K562 (cell line): ENCODE results near the gene SNX30. TPM values are rescaled to one million over a fixed set of nuclear protein-coding genes. Genes with fewer than 3 reads are reported as not detected.

Experiments used
- ATAC-seq: fragments of 200-7000 bp; cut with Tn5 transposase; 3 replicates; pipeline ENCODE4 v1.9.1; 2020; ENCODE audit warnings: moderate library complexity
- BruUV-seq: library from RNA; stranded (reverse); fragments of 400-500 nt; replicated peaks from 2 replicates; lab custom pipeline; 2021; lab: Mats Ljungman, UMichigan
- CTCF ChIA-PET: fragments of 300-600 bp; formaldehyde crosslinking; extraction: SDS; loops from one replicate; lab custom pipeline; 2021; ENCODE audit warnings: low intra/inter-chr PET ratio; lab: Yijun Ruan, JAX
- POLR2A ChIA-PET: fragments of 300-600, 350-650 bp; sonication (Branson Sonifier 250); formaldehyde crosslinking; extraction: SDS; loops from one replicate; lab custom pipeline; 2021; ENCODE audit warnings: antibody characterized with exemption, inconsistent platforms; lab: Yijun Ruan, JAX
- DNase-seq, 4 experiments: peaks; one replicate each; pipeline versions ENCODE4 v3.0.0 to v3.0.0-alpha.2; 2011 to 2018; ENCODE audit warnings: low spot score in 3 of 4, mixed read lengths in 3 of 4; ENCODE audit errors: extremely low read depth in 1 of 4
- FAIRE-seq: peaks from 2 replicates; lab custom pipeline; 2011; peaks lifted over from hg19 to GRCh38; lab: Jason Lieb, UNC
- H2AFZ ChIP-seq: 2 replicates; pipeline ENCODE4 v1.6.0; 2011; ENCODE audit warnings: low read depth, low read length, control low read depth, inconsistent platforms
- H3K27ac ChIP-seq: fragments of 200-600 bp; 3 replicates; pipeline ENCODE4 v1.8.0; 2011; ENCODE audit warnings: low read depth, mild to moderate bottlenecking, control low read depth, inconsistent platforms, low read length, moderate library complexity, mixed read lengths; ENCODE audit errors: extremely low read depth
- H3K27me3 ChIP-seq, 2 experiments: fragments of 300-600 bp in 1 of 2; 2 replicates in 1 of 2; 3 replicates in 1 of 2; pipeline versions ENCODE4 v1.6.0 to v1.8.0; 2011; ENCODE audit warnings: inconsistent platforms in 2 of 2, low read length in 2 of 2, mild to moderate bottlenecking in 1 of 2, mixed read lengths in 1 of 2, moderate library complexity in 1 of 2; ENCODE audit not compliant: control insufficient read depth in 2 of 2, insufficient read depth in 2 of 2
- H3K36me3 ChIP-seq: fragments of 300-600 bp; 3 replicates; pipeline ENCODE4 v1.8.0; 2011; ENCODE audit warnings: mild to moderate bottlenecking, low read length, inconsistent platforms; ENCODE audit not compliant: control insufficient read depth, insufficient read depth
- H3K4me1 ChIP-seq, 2 experiments: fragments of 200-600 bp in 1 of 2; replicated peaks in 1 of 2; 2 replicates in 1 of 2; 3 replicates in 1 of 2; pipeline versions ENCODE4 v1.5.1 to v1.8.0; 2011; ENCODE audit warnings: inconsistent platforms in 2 of 2, low read length in 2 of 2, mild to moderate bottlenecking in 1 of 2, mixed read lengths in 1 of 2, moderate library complexity in 1 of 2; ENCODE audit not compliant: control insufficient read depth in 2 of 2, insufficient read depth in 2 of 2
- H3K4me2 ChIP-seq: 2 replicates; pipeline ENCODE4 v1.6.1; 2011; ENCODE audit warnings: low read length, control low read depth, inconsistent platforms, mixed read lengths; ENCODE audit not compliant: insufficient read depth
- H3K4me3 ChIP-seq: fragments of 200-600 bp; sonication (generic), shearing (Covaris generic); 2 replicates; pipeline ENCODE4 v1.5.1; 2016; ENCODE audit warnings: control low read depth, inconsistent platforms
- H3K79me2 ChIP-seq: fragments of 200-600 bp; 3 replicates; pipeline ENCODE4 v1.8.0; 2011; ENCODE audit warnings: low read length, inconsistent platforms; ENCODE audit not compliant: control insufficient read depth, insufficient read depth
- H3K9ac ChIP-seq, 2 experiments: 2 replicates each; pipeline versions ENCODE4 v1.6.0 to v1.6.1; 2011; ENCODE audit warnings: low read depth in 2 of 2, low read length in 2 of 2, control low read depth in 1 of 2, inconsistent platforms in 1 of 2, mild to moderate bottlenecking in 1 of 2, mixed read lengths in 1 of 2; ENCODE audit not compliant: insufficient read depth in 1 of 2
- H3K9me1 ChIP-seq: one replicate; pipeline ENCODE4 v1.6.0; 2011; ENCODE audit warnings: inconsistent platforms, mild to moderate bottlenecking, low read length, moderate library complexity; ENCODE audit not compliant: control insufficient read depth, insufficient read depth
- H3K9me3 ChIP-seq: replicated peaks from 2 replicates; pipeline ENCODE4 v1.5.1; 2011; ENCODE audit warnings: low read depth, low read length, inconsistent platforms; ENCODE audit not compliant: control insufficient read depth, insufficient read depth
- H4K20me1 ChIP-seq: replicated peaks from 2 replicates; pipeline ENCODE4 v1.6.1; 2011; ENCODE audit warnings: low read length, inconsistent platforms, mixed read lengths; ENCODE audit not compliant: control insufficient read depth, insufficient read depth
- ELF1 ChIP-seq: fragments of 200-800 bp; sonication (Bioruptor generic); IDR thresholded peaks from 2 replicates; pipeline ENCODE4 v1.6.1; 2016; ENCODE audit warnings: missing genetic modification characterization, missing compliant biosample characterization
- ESRRB ChIP-seq: fragments of 250-450 bp; sonication (Bioruptor Pico); IDR thresholded peaks from 2 replicates; pipeline ENCODE4 v1.5.0; 2020; ENCODE audit warnings: mild to moderate bottlenecking, moderate library complexity, borderline replicate concordance
- FIP1L1 ChIP-seq: fragments of 200-400 bp; formaldehyde crosslinking; IDR thresholded peaks from 2 replicates; pipeline ENCODE4 v1.6.1; 2018; ENCODE audit warnings: mild to moderate bottlenecking, low read depth, low read length; ENCODE audit not compliant: poor library complexity, severe bottlenecking
- MAFG ChIP-seq: fragments of 450-650 bp; conservative IDR thresholded peaks from 2 replicates; pipeline ENCODE4 v1.6.1; 2016; ENCODE audit warnings: missing genetic modification characterization, missing compliant biosample characterization
- MEIS2 ChIP-seq: fragments of 450-650 bp; IDR thresholded peaks from 2 replicates; pipeline ENCODE4 v1.6.1; 2014; ENCODE audit warnings: mild to moderate bottlenecking; ENCODE audit not compliant: partially characterized antibody
- MYNN ChIP-seq, 2 experiments: sonication (generic); formaldehyde crosslinking in 1 of 2; IDR thresholded peaks; 2 replicates each; pipeline versions ENCODE4 v1.5.0 to v1.6.1; 2016 to 2020; ENCODE audit warnings: antibody characterized with exemption in 1 of 2, missing genetic modification reagents in 1 of 2
- NCOA6 ChIP-seq: fragments of 450-650 bp; IDR thresholded peaks from 2 replicates; pipeline ENCODE4 v1.6.1; 2017; ENCODE audit warnings: mild to moderate bottlenecking
- PPARD ChIP-seq: fragments of 250-450 bp; sonication (Bioruptor Pico); IDR thresholded peaks from 2 replicates; pipeline ENCODE4 v1.8.0; 2022; ENCODE audit warnings: inconsistent platforms, mild to moderate bottlenecking, moderate library complexity
- PTTG1 ChIP-seq: fragments of 450-650 bp; IDR thresholded peaks from 2 replicates; pipeline ENCODE4 v1.6.1; 2016; ENCODE audit warnings: low read depth, mild to moderate bottlenecking, missing genetic modification characterization, missing compliant biosample characterization
- SP1 ChIP-seq: sonication (generic); formaldehyde crosslinking; IDR thresholded peaks from 2 replicates; pipeline ENCODE4 v1.8.1; 2022; ENCODE audit warnings: mild to moderate bottlenecking, missing genetic modification reagents
- ZKSCAN3 ChIP-seq: fragments of 250-450 bp; sonication (Bioruptor Pico); IDR thresholded peaks from 2 replicates; pipeline ENCODE4 v1.4.0; 2020
- ZNF354B ChIP-seq: fragments of 250-450 bp; sonication (Bioruptor Pico); IDR thresholded peaks from 2 replicates; pipeline ENCODE4 v1.4.0; 2020
- ZNF431 ChIP-seq: sonication (generic); formaldehyde crosslinking; IDR thresholded peaks from 2 replicates; pipeline ENCODE4 v1.8.0; 2022; ENCODE audit warnings: mild to moderate bottlenecking, missing genetic modification reagents
- WGBS: fragments of 100-300 bp; shearing (Covaris generic); methylation state at CpG from one replicate; pipeline ENCODE4 v1.1.6; 2016; ENCODE audit warnings: low coverage, mixed read lengths; ENCODE audit not compliant: insufficient coverage; ENCODE audit errors: missing lambda C conversion rate; 5-methylcytosine and 5-hydroxymethylcytosine counted together
- in situ Hi-C: fragments of 300-500 bp; cut with MboI; formaldehyde crosslinking; loops from 4 replicates; pipeline ENCODE4 v1.15.0; 2018; ENCODE audit warnings: inconsistent platforms, mixed read lengths
- intact Hi-C: fragments of 100-400 bp; cut with micrococcal nuclease; formaldehyde crosslinking; loops from 2 replicates; pipeline ENCODE4 v1.14.2; 2022
- polyA plus RNA-seq, 8 experiments: library from polyadenylated mRNA; depleted of rRNA in 4 of 8; stranded (reverse) in 5 of 8; unstranded in 3 of 8; fragments of >200 nt; fragmentation: Nextera tagmentation in 2 of 8; fragmentation: Illumina TruSeq in 1 of 8; extraction: Ambion mirVana in 2 of 8; extraction: Trizol in 1 of 8; gene quantifications; 2 replicates each; pipeline versions ENCODE4 v1.2.1 to v1.2.3, GENCODE V29; 2011 to 2014; ENCODE audit warnings: inconsistent platforms in 1 of 8, missing spikeins in 1 of 8
- total RNA-seq, 7 experiments: library from RNA; depleted of rRNA in 6 of 7; stranded (reverse); fragments of >200 nt in 6 of 7; fragmentation: Illumina TruSeq in 2 of 7; extraction: Trizol in 2 of 7; gene quantifications; 2 replicates each; pipeline versions ENCODE4 v1.2.1 to v1.2.3, GENCODE V29; 2011 to 2021; ENCODE audit warnings: low replicate concordance in 1 of 7
- TF ChIP-seq, protein P1 (sequence below): sonication (generic); formaldehyde crosslinking; IDR thresholded peaks from 2 replicates; pipeline ENCODE4 v1.8.0; 2023; ENCODE audit warnings: mild to moderate bottlenecking, missing genetic modification reagents

Gene SNX30
- total and polyA plus RNA-seq, 9 of the 15 experiments (the other 6 are each of a cell fraction or from before 2014, with no cell fraction given) = 0.76 to 5.9 (median 3.3) TPM

DNA sequence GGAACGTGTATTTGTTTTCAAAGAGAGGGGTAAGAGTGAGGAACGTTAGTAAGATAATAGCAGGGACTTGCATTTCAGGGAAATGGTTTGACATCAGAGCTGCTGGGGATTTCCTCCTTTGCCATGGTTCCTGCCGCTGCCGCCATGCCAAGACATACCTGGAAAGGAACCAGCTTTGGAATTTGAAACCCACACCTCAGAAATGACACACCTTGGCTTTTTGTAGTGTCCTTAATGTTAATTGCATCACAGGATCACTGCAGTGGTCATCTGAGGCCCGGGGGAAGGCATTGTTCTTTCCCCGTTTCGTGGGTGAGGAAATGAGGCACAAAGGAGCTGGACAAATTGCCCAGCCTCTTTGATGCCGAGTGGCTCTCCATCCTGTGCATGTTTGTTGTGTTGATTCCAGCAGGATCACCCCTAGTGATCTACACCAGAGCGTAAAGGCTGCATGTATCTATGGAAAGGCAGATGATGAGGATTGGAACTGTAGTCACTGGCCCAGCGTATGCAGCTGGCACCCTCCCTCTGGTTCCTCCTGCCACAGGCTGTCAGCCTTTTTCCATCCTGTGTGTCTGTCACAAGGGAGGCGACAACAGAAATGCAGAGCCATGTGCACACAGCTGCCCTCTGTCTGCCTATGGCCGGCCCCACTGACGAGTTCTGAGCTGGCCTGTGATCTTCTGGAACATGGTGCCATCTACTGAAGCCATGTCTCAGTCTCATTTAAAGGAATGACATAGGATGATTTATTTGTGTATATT, 102.4 kb downstream of the SNX30 start:
- H3K27me3 ChIP-seq = no peaks in the 10 kb centered on the region; a peak in 1 of 5 replicates
- 33% methylated on average over 13 of the region's 13 CpGs for WGBS
- BruUV-seq = no TSS peak
- H3K79me2 ChIP-seq = no peaks in the 10 kb centered on the region
- CTCF ChIA-PET = no interaction called here
- no peak overlapping the region for H3K4me2 ChIP-seq
- in situ Hi-C loops = no loop called here
- no peaks in the 10 kb centered on the region for H3K9me3 ChIP-seq
- H3K9me1 ChIP-seq = no peaks in the 10 kb centered on the region
- no peak overlapping the region for H3K27ac ChIP-seq
- POLR2A ChIA-PET = interaction anchor here (0.8 kb wide), 1 partner anchor 40 kb away, joined by 3 read pairs; no protein-coding TSS in a partner anchor
- no peak for DNase-seq
- no peak for FAIRE-seq
- no peak overlapping the region for H3K9ac ChIP-seq
- H3K4me3 ChIP-seq = no peak overlapping the region
- intact Hi-C loops = no loop called here
- no peak for TF ChIP-seq ZKSCAN3 (CRISPR knock-in tag)
- peak; percentile 24 for TF ChIP-seq MEIS2
- H3K4me1 ChIP-seq = peaks cover 0 to 7% of the 10 kb centered on the region in 2 experiments; a peak in 3 of 5 replicates
- no peaks in the 10 kb centered on the region for H3K36me3 ChIP-seq
- no peak overlapping the region for H2AFZ ChIP-seq
- ATAC-seq = no peak; the same call in 2 of the 3 replicates
- no peaks in the 10 kb centered on the region for H4K20me1 ChIP-seq

DNA sequence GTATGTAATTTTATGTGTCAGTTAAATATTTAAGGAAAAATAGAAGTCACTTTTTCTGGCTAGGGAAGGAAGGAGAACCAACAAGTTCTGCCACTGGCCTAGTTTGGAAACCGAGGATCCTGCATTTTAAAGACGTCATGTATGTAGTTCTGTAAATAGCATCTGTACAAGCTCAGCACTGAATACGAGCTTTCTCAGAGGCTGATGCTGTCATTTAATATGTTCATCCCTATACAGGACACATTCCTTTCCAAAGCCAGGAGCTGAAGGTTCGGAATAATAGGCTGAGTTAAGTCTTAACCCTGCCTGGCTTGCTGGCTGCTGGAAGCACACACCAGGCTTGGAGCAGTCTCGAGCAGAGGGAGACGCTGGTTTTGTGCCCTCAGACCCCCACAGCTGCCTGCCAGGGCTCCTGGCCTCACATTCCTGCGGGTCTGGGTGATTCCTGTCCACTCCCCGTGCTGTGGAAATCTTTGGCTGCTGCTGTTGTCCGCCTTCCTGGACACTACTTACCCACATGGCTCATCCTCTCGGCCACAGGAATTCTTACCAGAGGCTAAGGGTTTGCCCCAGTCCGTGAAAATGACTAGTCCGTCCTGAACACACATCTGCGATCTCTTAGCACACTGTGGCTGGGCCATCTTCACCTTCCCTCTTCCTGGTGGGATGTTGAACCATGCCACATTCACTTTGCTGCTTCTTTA, 103.5 kb downstream of the SNX30 start:
- ChIA-PET CTCF (interaction anchor here (0.6 kb wide), 1 partner anchor 1249 kb away, joined by 3 read pairs; no protein-coding TSS in a partner anchor), POLR2A (interaction anchor here (0.8 kb wide), 1 partner anchor 28 kb away, joined by 4 read pairs; no protein-coding TSS in a partner anchor)
- no peak overlapping the region for H3K4me2 ChIP-seq
- DNase-seq (no peak), ATAC-seq (no peak), FAIRE-seq (no peak)
- no TSS peak for BruUV-seq
- no peak overlapping the region for H2AFZ ChIP-seq
- in situ Hi-C loops = no loop called here
- H3K27ac ChIP-seq = no peak overlapping the region
- H3K4me3 ChIP-seq = no peak overlapping the region
- 38% methylated on average over 12 of the region's 13 CpGs for WGBS
- H3K79me2 ChIP-seq = no peaks in the 10 kb centered on the region
- no peak overlapping the region for H3K9ac ChIP-seq
- intact Hi-C loops = no loop called here
- H3K4me1 ChIP-seq = peaks cover 0 to 3% of the 10 kb centered on the region in 2 experiments; a peak in 2 of 5 replicates
- H3K27me3 ChIP-seq = no peaks in the 10 kb centered on the region; a peak in 1 of 5 replicates
- H3K9me1 ChIP-seq = no peaks in the 10 kb centered on the region
- no peaks in the 10 kb centered on the region for H3K9me3 ChIP-seq
- H3K36me3 ChIP-seq = no peaks in the 10 kb centered on the region
- no peaks in the 10 kb centered on the region for H4K20me1 ChIP-seq
- TF ChIP-seq, protein P1, sequence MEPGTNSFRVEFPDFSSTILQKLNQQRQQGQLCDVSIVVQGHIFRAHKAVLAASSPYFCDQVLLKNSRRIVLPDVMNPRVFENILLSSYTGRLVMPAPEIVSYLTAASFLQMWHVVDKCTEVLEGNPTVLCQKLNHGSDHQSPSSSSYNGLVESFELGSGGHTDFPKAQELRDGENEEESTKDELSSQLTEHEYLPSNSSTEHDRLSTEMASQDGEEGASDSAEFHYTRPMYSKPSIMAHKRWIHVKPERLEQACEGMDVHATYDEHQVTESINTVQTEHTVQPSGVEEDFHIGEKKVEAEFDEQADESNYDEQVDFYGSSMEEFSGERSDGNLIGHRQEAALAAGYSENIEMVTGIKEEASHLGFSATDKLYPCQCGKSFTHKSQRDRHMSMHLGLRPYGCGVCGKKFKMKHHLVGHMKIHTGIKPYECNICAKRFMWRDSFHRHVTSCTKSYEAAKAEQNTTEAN (CRISPR knock-in tag) = no peak
- TF ChIP-seq SP1 = no peak
- TF ChIP-seq FIP1L1 = no peak
- TF ChIP-seq NCOA6 = no peak
- no peak for TF ChIP-seq PPARD
- no peak for TF ChIP-seq MYNN (IDR thresholded peaks at IDR 0.05)
- no peak for TF ChIP-seq MYNN (CRISPR knock-in tag; IDR thresholded peaks at IDR 0.05)
- TF ChIP-seq MAFG (tag) = no peak
- no peak for TF ChIP-seq ESRRB (CRISPR knock-in tag)
- TF ChIP-seq ZNF431 (CRISPR knock-in tag) = no peak
- no peak for TF ChIP-seq ZNF354B (CRISPR knock-in tag)
- TF ChIP-seq ELF1 (tag) = no peak
- no peak for TF ChIP-seq PTTG1 (tag)
